ENCODE results near the gene TRIM60. TPM values are rescaled to one million over a fixed set of nuclear protein-coding genes. Genes with fewer than 3 reads are reported as not detected.
"Not testable (repeated sequence)": the region's sequence is repeated elsewhere in the genome, so short reads cannot be mapped to it uniquely, and the experiment has no call there.

The TRIM60 gene
- total RNA-seq, 4 donors from 2014 or later: not detected

DNA sequence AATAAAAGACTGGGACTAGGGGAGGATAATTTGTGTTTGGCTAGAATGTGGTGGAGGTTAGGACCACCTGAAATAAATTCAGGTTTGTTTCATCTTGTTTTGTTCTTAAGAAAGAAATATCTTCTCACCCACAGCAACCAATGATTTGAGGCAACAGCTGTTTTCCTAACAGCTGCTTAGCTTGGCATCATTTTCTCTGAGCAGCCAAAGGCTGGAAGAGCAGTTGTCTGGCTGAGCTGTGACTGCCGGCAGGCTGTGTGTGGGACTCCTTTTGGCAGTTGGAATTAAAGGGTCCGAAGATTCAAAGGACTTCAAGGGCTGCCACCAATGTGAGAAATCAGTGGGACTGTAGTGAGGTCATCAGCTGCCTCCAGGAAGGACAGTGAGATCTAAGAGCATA is 26.9 kb downstream of the TRIM60 start:
- no peak for DNase-seq
- intact Hi-C loops (cut with DNase I): no loop called here
- no peaks in the 10 kb centered on the region for H3K27me3 ChIP-seq
- TF ChIP-seq POLR2A (IDR thresholded peaks at IDR 0.05): no peak
- TF ChIP-seq, protein P1, sequence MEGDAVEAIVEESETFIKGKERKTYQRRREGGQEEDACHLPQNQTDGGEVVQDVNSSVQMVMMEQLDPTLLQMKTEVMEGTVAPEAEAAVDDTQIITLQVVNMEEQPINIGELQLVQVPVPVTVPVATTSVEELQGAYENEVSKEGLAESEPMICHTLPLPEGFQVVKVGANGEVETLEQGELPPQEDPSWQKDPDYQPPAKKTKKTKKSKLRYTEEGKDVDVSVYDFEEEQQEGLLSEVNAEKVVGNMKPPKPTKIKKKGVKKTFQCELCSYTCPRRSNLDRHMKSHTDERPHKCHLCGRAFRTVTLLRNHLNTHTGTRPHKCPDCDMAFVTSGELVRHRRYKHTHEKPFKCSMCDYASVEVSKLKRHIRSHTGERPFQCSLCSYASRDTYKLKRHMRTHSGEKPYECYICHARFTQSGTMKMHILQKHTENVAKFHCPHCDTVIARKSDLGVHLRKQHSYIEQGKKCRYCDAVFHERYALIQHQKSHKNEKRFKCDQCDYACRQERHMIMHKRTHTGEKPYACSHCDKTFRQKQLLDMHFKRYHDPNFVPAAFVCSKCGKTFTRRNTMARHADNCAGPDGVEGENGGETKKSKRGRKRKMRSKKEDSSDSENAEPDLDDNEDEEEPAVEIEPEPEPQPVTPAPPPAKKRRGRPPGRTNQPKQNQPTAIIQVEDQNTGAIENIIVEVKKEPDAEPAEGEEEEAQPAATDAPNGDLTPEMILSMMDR (IDR thresholded peaks at IDR 0.05): no peak
- H3K36me3 ChIP-seq: no peaks in the 10 kb centered on the region
- 79 to 82% methylated on average over 2 of the region's 2 CpGs for WGBS, 2 donors
- no peak overlapping the region for H3K27ac ChIP-seq
- H3K4me1 ChIP-seq: no peaks in the 10 kb centered on the region
- no peak overlapping the region for H3K4me3 ChIP-seq (replicated peaks in 1 of 3)
- no peaks in the 10 kb centered on the region for H3K9me3 ChIP-seq

GRCh38 chr4:165059386-165059785 is 27.6 kb downstream of the TRIM60 start:
- no peaks in the 10 kb centered on the region for H3K27me3 ChIP-seq
- intact Hi-C loops (cut with DNase I): no loop called here
- no peak overlapping the region for H3K27ac ChIP-seq
- WGBS, 2 donors: 69 to 73% methylated on average over 4 of the region's 4 CpGs
- no peak for TF ChIP-seq POLR2A (IDR thresholded peaks at IDR 0.05)
- TF ChIP-seq, protein P1 (IDR thresholded peaks at IDR 0.05): no peak
- H3K4me3 ChIP-seq (replicated peaks in 1 of 3): no peak overlapping the region
- H3K4me1 ChIP-seq: no peaks in the 10 kb centered on the region
- H3K36me3 ChIP-seq: no peaks in the 10 kb centered on the region
- DNase-seq: no peak
- H3K9me3 ChIP-seq: no peaks in the 10 kb centered on the region

DNA sequence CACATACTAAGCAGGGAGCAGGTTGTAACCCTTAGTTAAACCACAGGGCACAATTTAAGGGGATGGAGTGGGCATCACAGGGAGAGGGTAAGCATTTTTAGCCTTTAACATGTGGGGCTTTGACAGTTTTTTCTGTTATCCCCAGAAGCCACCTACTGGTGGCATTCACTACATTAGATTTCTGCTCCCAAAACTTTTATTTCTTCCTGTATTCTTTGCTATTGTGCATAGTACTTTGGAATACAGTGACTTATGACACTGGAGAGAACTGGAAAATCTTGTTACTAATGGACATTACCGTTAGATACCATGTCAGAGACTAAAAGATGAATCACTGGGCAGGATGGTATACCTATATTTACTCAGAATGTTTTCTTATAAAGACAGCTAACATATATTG is 29.1 kb downstream of the TRIM60 start:
- TF ChIP-seq, protein P1 (IDR thresholded peaks at IDR 0.05): no peak
- no peak for TF ChIP-seq POLR2A (IDR thresholded peaks at IDR 0.05)
- DNase-seq: no peak
- 78 to 86% methylated on average over 1 of the region's 1 CpG for WGBS, 2 donors
- H3K9me3 ChIP-seq: no peaks in the 10 kb centered on the region
- no peaks in the 10 kb centered on the region for H3K27me3 ChIP-seq
- intact Hi-C loops (cut with DNase I): no loop called here
- H3K27ac ChIP-seq: no peak overlapping the region
- H3K36me3 ChIP-seq: no peaks in the 10 kb centered on the region
- no peak overlapping the region for H3K4me3 ChIP-seq (replicated peaks in 1 of 3)
- no peaks in the 10 kb centered on the region for H3K4me1 ChIP-seq

- no peaks in the 10 kb centered on the region for H3K27me3 ChIP-seq
- no peak overlapping the region for H3K27ac ChIP-seq
- H3K4me1 ChIP-seq: no peaks in the 10 kb centered on the region
- WGBS, 2 donors: 85 to 94% methylated on average over 1 of the region's 1 CpG
- H3K36me3 ChIP-seq: no peaks in the 10 kb centered on the region
- TF ChIP-seq POLR2A (IDR thresholded peaks at IDR 0.05): no peak
- TF ChIP-seq, protein P1 (IDR thresholded peaks at IDR 0.05): no peak
- DNase-seq: no peak
- no peak overlapping the region for H3K4me3 ChIP-seq (replicated peaks in 1 of 3)
- intact Hi-C loops (cut with DNase I): no loop called here
- no peaks in the 10 kb centered on the region for H3K9me3 ChIP-seq
Measured at GRCh38 chr4:165070560-165070959, 38.8 kb downstream of the TRIM60 start.

GRCh38 chr4:165073346-165073745 is 41.5 kb downstream of the TRIM60 start:
- 67 to 73% methylated on average over 11 of the region's 11 CpGs for whole genome bisulfite sequencing, 2 donors
- H3K9me3 ChIP-seq; H3K36me3 ChIP-seq; H3K4me3 ChIP-seq (replicated peaks in 1 of 3); H3K27ac ChIP-seq; H3K4me1 ChIP-seq; intact Hi-C loops (cut with DNase I); H3K27me3 ChIP-seq; DNase-seq: not testable (repeated sequence)

DNA sequence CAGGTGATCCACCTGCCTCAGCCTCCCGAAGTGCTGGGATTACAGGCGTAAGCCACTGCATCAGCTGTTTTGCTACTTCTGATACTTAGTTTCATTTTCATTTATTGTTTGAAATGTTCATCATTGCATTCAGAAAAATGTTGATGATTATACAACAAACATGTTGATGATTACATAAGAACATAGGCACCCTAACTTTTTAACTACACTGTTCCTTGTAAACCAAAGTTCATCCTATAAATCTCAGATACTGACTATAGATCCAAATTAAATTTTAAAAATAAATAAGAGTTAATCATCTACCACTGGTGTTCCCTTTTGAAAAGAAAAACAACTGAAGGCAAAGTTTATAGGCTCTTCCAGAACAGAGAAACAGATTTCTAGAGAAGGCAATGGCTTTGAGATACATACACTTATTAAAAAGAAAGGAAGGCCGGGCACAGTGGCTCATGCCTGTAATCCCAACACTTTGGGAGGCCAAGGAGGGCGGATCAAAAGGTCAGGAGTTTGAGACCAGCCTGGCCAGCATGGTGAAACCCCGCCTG is 45.3 kb downstream of the TRIM60 start:
- no peak for DNase-seq
- intact Hi-C loops (cut with DNase I): no loop called here
- Histone ChIP-seq H3K27me3 (no peaks in the 10 kb centered on the region), H3K4me3 (replicated peaks in 1 of 3) (no peak overlapping the region), H3K4me1 (peaks cover 0 to 6% of the 10 kb centered on the region in 2 donors), H3K9me3 (no peaks in the 10 kb centered on the region), H3K27ac (no peak overlapping the region), H3K36me3 (no peaks in the 10 kb centered on the region)
- TF ChIP-seq POLR2A (IDR thresholded peaks at IDR 0.05): no peak
- TF ChIP-seq, protein P1 (IDR thresholded peaks at IDR 0.05): no peak
- WGBS, 2 donors: 94 to 96% methylated on average over 5 of the region's 5 CpGs
